ENCODE measurements around the gene WAC. TPM values are rescaled to one million over a fixed set of nuclear protein-coding genes. Genes with fewer than 3 reads are reported as not detected.

Gene WAC
- polyA plus RNA-seq, 1 of the 3 experiments (the other 2 are of a cell fraction): 31.1 TPM

GRCh38 chr10:28666751-28667467 is 134.0 kb downstream of the WAC start:
- Histone ChIP-seq H3K9ac (no peak overlapping the region), H3K9me2 (no peaks in the 10 kb centered on the region), H3K4me1 (ENCODE audit: control insufficient read depth in 1 of 2, insufficient read depth in 2 of 2, low read depth in 1 of 2, low read length in 1 of 2) (no peaks in the 10 kb centered on the region; a peak in 1 of 4 replicates), H3K4me3 (ENCODE audit: low read depth in 2 of 2, low read length in 1 of 2) (no peak overlapping the region), H3K79me2 (ENCODE audit: insufficient read depth) (no peaks in the 10 kb centered on the region), H4K20me1 (ENCODE audit: insufficient read depth) (no peaks in the 10 kb centered on the region), H3K36me3 (replicated peaks in 1 of 2; ENCODE audit: control insufficient read depth in 1 of 2, insufficient read depth in 2 of 2, low read length in 1 of 2) (no peaks in the 10 kb centered on the region), H3K4me2 (no peak overlapping the region), H3F3A (replicated peaks; ENCODE audit: insufficient read depth) (no peaks in the 10 kb centered on the region), H3K27ac (ENCODE audit: low read depth in 2 of 2, low read length in 1 of 2) (no peak overlapping the region), H3K27me3 (ENCODE audit: insufficient read depth) (peaks cover 9% of the 10 kb centered on the region; the same call in 1 of the 2 replicates), H3K9me3 (no peaks in the 10 kb centered on the region), H2AFZ (ENCODE audit: low read depth) (no peak overlapping the region)
- ChIA-PET CTCF (interaction anchor here (1.2 to 8.8 kb wide), 4 partner anchors 39 to 637 kb away, joined by 3 to 133 read pairs (median 3); no protein-coding TSS in a partner anchor), POLR2A (no interaction called here)
- TF ChIP-seq REST (IDR thresholded peaks at IDR 0.05; ENCODE audit: low read depth, low read length): no peak
- TF ChIP-seq NRF1 (IDR thresholded peaks at IDR 0.05; ENCODE audit: low read depth, low read length): no peak
- no peak for TF ChIP-seq JUND (IDR thresholded peaks at IDR 0.05)
- no peak for TF ChIP-seq FOSL2 (IDR thresholded peaks at IDR 0.05; ENCODE audit: borderline replicate concordance, low read depth)
- TF ChIP-seq IRF3 (IDR thresholded peaks at IDR 0.05; ENCODE audit: low read depth, low read length): no peak
- no peak for TF ChIP-seq MAX (IDR thresholded peaks at IDR 0.05; ENCODE audit: low read depth)
- TF ChIP-seq MXI1 (IDR thresholded peaks at IDR 0.05; ENCODE audit: low read depth, low read length): no peak
- TF ChIP-seq RCOR1 (IDR thresholded peaks at IDR 0.05; ENCODE audit: low read length): no peak
- no peak for DNase-seq
- 82% methylated on average over 12 of the region's 12 CpGs for WGBS (ENCODE audit: low lambda C conversion rate)

Data from SK-N-SH (cell line).